ENCODE measurements around the gene DPY19L1. TPM values are rescaled to one million over a fixed set of nuclear protein-coding genes. Genes with fewer than 3 reads are reported as not detected.
A peak's percentile ranks its signal among the peaks of the same experiment; 100 is the strongest.
"Not testable (repeated sequence)": the region's sequence is repeated elsewhere in the genome, so short reads cannot be mapped to it uniquely, and the experiment has no call there.

Gene DPY19L1
- total and polyA plus RNA-seq, 12 donors: 4.9 to 119 (median 25.2) TPM

DNA sequence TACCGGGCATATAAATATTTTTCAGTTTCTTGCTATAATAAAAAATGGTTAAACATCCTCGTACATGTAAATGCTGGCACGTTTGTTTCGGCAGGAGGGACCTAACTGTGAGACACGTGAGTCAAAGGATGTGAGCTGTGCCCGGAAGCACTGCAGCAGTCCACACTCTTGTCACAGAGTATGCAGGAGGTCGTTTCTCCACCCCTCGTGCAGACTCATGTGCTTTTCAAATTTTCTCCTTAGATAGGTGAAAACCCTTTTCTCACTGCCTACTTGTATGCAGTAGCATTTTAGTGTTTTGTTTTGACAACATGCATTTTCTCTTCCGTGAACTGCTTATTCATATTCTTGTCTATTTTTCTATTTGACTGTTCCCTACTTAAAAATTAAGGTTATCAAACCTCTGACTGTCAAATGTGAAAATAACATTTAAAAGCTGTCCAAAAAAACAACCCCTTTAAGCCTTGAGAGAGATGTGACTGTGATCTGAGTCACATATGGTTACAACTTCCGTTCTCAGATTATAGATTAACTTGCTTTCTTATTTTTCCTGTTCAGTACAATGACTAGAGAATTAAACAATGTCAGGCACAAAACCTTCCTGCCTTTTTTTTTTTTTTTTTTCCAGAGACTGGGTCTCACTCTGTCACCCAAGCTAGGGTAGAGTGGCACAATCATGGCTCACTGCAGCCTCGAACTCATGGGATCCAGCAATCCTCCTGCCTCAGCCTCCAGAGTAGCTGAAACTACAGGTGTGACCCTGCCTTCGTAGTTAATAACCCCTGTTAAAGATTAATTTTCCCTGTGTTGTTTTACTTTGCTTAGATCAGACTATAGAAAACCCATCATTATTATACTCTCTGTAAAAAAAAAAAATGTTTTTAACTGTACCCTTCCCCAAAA lies 45.1 kb downstream of the DPY19L1 start:
- intact Hi-C loops (cut with DNase I): no loop called here
- Histone ChIP-seq H3K4me1 (replicated peaks in 1 of 2) (no peaks in the 10 kb centered on the region), H3K9me3 (replicated peaks in 1 of 3) (no peaks in the 10 kb centered on the region), H3K27ac (no peak overlapping the region), H3K27me3 (no peaks in the 10 kb centered on the region), H3K4me3 (no peak overlapping the region), H3K36me3 (replicated peaks in 1 of 2) (no peaks in the 10 kb centered on the region)
- DNase-seq: peak in 3 of 7 donors; percentile 6 to 19 (median 14)
- TF ChIP-seq, protein P1, sequence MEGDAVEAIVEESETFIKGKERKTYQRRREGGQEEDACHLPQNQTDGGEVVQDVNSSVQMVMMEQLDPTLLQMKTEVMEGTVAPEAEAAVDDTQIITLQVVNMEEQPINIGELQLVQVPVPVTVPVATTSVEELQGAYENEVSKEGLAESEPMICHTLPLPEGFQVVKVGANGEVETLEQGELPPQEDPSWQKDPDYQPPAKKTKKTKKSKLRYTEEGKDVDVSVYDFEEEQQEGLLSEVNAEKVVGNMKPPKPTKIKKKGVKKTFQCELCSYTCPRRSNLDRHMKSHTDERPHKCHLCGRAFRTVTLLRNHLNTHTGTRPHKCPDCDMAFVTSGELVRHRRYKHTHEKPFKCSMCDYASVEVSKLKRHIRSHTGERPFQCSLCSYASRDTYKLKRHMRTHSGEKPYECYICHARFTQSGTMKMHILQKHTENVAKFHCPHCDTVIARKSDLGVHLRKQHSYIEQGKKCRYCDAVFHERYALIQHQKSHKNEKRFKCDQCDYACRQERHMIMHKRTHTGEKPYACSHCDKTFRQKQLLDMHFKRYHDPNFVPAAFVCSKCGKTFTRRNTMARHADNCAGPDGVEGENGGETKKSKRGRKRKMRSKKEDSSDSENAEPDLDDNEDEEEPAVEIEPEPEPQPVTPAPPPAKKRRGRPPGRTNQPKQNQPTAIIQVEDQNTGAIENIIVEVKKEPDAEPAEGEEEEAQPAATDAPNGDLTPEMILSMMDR (IDR thresholded peaks at IDR 0.05): no peak
- no peak for TF ChIP-seq POLR2A (IDR thresholded peaks at IDR 0.05)
- 69 to 77% (median 76%) methylated on average over 12 of the region's 12 CpGs for WGBS, 4 donors

DNA sequence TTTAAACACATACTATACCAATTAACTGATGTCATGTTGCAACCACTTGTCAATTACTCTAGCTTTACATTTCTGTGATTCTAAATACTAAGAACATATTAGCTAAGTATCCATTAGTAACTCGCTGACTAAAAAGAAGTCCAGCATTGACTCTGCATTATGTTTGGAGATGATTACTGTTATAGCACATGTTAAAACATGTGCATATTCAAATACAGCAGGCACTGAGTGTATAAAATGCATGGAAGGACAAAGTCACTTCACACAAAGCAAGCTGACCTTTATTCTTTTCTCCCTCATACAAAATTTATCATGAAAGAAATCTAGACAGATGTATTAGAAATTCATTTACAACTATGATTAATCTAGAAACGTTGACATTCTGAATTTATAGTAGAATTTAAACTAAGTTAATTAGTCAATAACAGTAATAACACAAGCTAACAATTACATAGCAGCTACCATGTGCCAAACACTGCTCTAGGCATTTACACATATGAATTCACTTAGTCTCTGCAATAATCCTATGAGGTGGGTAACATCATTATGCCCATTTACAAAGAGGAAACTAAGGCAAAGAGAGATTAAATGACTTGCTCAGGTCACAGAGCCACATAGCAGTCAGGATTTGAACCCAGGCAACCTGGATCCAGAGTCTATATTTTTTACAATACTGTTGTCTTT lies 48.7 kb downstream of the DPY19L1 start:
- WGBS, 4 donors: 82 to 95% (median 88%) methylated on average over 2 of the region's 2 CpGs
- intact Hi-C loops (cut with DNase I): not testable (repeated sequence)

DNA sequence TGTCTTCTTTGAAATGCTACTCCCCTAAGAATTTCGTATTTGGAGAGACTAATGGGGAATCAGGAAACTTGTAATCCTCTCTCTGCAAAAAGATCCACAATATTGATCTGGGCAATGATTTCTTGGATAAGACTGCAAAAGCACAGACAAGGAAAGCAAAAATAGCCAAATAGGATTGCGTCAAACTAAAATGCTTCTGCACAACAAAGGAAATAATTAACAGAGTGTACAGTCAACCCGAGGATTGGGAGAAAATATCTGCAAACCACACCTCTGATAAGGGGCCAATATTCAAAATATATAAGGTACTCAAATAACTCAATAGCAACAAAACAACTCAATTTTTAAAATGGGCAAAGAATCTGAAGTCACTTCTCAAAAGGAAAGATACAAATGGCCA lies 52.1 kb downstream of the DPY19L1 start:
- DNase-seq; H3K4me1 ChIP-seq (replicated peaks in 1 of 2); H3K27ac ChIP-seq; H3K36me3 ChIP-seq (replicated peaks in 1 of 2); intact Hi-C loops (cut with DNase I); H3K4me3 ChIP-seq; H3K27me3 ChIP-seq; H3K9me3 ChIP-seq (replicated peaks in 1 of 3): not testable (repeated sequence)
- 92 to 97% (median 96%) methylated on average over 3 of the region's 3 CpGs for WGBS, 4 donors

More for the DNA sequence above, 48.7 kb downstream of the DPY19L1 start:
- DNase-seq; H3K27me3 ChIP-seq; H3K36me3 ChIP-seq (replicated peaks in 1 of 2); H3K9me3 ChIP-seq (replicated peaks in 1 of 3); H3K4me1 ChIP-seq (replicated peaks in 1 of 2); H3K4me3 ChIP-seq; H3K27ac ChIP-seq: not testable (repeated sequence)

DNA sequence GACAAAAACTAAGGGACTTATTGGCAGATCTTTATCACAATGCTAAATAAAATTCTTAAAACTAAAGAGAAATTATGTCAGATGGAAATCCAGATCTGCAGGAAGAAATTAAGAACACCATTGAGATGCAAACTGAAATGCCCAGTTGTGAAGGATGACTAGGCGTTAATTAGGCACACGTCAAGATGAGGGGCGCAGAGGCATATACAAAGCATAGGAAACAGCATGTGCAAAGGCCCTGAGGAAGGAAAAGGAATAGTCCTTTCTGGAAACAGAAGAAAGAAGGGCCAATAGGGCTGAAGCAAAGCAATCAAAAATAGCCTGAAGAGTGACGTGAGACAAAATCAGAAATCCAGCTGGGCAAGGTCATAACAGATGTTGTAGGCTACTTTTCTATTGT lies 53.1 kb downstream of the DPY19L1 start:
- H3K36me3 ChIP-seq (replicated peaks in 1 of 2): not testable (repeated sequence)

DNA sequence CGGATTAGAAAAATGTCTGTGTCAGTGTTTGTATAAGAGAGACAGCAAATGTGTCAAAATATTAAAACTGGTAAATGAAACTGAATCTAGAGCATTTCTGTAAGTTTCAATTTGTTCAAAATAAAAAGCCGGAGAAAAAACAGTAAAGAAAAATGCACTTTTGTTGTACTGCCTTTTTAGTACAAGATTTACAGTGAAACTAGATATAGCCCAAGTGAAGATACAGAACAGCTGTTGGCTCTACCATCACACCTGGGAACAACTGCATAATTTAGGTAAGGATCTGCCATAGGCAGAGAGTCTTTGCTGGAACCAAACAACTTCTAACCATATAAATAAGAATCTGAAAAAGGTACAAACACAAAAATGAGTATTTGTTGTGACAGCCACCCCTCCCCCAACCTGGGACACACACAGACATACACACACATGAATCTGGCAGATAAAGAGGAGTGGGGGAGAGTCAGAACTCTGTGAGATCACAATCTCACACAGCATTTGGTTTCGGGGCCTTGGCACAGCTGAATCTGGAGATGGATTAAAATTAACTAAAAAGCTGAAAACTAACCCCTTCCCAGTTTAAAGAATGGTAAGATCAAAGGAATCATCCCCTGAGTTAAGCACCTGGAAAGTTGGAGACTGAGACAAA lies 54.8 kb downstream of the DPY19L1 start:
- TF ChIP-seq, protein P1 (IDR thresholded peaks at IDR 0.05): no peak
- no peak for TF ChIP-seq POLR2A (IDR thresholded peaks at IDR 0.05)
- intact Hi-C loops (cut with DNase I): no loop called here
- Histone ChIP-seq H3K27ac (no peak overlapping the region), H3K9me3 (replicated peaks in 1 of 3) (no peaks in the 10 kb centered on the region), H3K36me3 (replicated peaks in 1 of 2) (no peaks in the 10 kb centered on the region), H3K27me3 (no peaks in the 10 kb centered on the region), H3K4me1 (replicated peaks in 1 of 2) (no peaks in the 10 kb centered on the region), H3K4me3 (no peak overlapping the region)
- no peak for DNase-seq
- 85 to 87% (median 86%) methylated on average over 3 of the region's 3 CpGs for WGBS, 4 donors

More for the DNA sequence above, 53.1 kb downstream of the DPY19L1 start:
- H3K27ac ChIP-seq; H3K4me1 ChIP-seq (replicated peaks in 1 of 2); H3K9me3 ChIP-seq (replicated peaks in 1 of 3); intact Hi-C loops (cut with DNase I); H3K27me3 ChIP-seq; DNase-seq; H3K4me3 ChIP-seq: not testable (repeated sequence)
- WGBS, 4 donors: 96 to 99% (median 98%) methylated on average over 4 of the region's 4 CpGs

DNA sequence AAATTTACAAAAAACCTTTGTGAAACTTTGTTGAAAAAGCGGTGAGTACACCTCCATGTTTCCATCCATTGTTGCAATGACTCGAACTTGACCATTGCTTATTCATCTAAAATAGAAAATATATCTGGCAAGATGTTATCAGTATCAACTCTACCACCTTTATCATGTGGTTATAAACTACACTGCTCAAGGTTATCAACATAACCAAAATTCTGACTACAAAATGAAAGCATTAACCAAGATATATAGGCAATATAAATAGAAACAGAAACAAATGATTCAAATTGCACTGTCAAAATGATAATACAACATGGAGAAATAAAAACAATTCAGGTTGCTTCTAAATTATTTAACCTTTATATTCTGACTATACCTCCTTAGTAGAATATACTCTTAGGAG lies 58.2 kb downstream of the DPY19L1 start:
- H3K4me3 ChIP-seq; H3K27me3 ChIP-seq; H3K36me3 ChIP-seq (replicated peaks in 1 of 2); H3K27ac ChIP-seq; intact Hi-C loops (cut with DNase I); H3K4me1 ChIP-seq (replicated peaks in 1 of 2); H3K9me3 ChIP-seq (replicated peaks in 1 of 3); DNase-seq: not testable (repeated sequence)
- WGBS, 4 donors: 70 to 90% (median 77%) methylated on average over 2 of the region's 2 CpGs

Measured in adrenal gland (tissue), 12 donors.